Stimulated activated CD8-positive, alpha-beta memory T cell treated with anti-CD3 and anti-CD28 coated beads, Interleukin-7, amount 100 ng/mL, for 1 hour (primary cell): ENCODE results near the gene PCSK2.

Experiments used
- DNase-seq, 2 donors: peaks; one replicate each; pipeline ENCODE4 v3.0.0-alpha.2; 2020; ENCODE audit warnings: low read depth in 2 of 2

The PCSK2 gene

DNA sequence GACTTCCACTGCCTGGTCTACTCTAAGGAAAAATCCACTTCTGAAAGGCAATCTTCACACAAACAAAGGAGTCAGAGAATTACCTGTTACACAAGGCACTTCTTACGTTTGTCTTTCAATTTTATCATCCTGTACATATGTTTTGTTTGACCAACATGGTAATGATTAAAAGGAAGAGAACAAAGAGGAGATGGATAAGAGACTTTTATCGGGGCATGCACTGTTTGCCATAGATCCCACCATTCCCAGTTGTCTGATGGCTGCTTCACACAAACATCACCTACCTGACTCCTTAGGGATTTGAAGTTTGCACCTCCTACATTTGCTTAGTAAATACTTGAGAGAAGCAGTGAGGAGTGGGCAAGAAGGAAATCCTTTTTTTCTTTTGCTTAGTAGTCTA lies 217.3 kb downstream of the PCSK2 start:
- DNase-seq = no peak

DNA sequence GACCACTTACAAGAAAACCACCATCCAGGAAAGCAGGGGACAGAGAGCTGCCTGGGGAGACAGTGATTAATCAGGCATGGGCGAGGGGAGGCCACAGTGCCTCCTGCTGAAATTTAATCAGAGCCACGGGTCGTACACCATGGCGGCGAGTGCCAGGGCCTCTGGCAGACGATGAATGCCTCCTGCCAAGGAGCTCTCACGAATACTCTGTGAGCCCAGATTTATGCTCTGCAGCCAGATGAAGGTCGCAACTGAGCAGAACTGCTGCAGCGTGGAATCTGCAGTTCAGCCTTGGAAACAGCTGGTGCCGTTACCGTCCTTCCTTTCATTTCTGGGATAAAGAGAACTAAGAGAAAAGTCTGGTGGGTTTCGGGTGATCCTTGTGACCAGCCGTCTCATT lies 218.7 kb downstream of the PCSK2 start:
- no peak for DNase-seq

DNA sequence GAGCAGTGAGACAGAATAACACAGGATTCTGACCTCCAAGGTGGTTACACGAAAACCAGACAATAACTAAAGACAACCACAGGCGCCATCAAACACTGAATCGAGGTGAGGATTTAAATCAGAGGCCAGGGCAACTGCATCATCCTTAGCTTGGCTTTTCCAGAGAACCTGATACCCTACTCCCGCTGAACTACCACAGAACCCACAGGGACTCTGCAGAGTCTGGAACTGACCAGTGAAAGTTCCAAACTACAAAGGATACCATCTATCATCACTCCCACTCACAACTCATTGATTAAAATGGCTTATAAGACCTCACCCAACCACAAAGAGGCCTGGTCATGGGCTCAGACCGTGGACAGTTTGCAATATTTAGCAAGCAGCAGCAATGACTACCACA lies 219.3 kb downstream of the PCSK2 start:
- no peak for DNase-seq

GRCh38 chr20:17448071-17448470 lies 221.2 kb downstream of the PCSK2 start:
- no peak for DNase-seq

GRCh38 chr20:17449031-17449430 lies 222.2 kb downstream of the PCSK2 start:
- no peak for DNase-seq

DNA sequence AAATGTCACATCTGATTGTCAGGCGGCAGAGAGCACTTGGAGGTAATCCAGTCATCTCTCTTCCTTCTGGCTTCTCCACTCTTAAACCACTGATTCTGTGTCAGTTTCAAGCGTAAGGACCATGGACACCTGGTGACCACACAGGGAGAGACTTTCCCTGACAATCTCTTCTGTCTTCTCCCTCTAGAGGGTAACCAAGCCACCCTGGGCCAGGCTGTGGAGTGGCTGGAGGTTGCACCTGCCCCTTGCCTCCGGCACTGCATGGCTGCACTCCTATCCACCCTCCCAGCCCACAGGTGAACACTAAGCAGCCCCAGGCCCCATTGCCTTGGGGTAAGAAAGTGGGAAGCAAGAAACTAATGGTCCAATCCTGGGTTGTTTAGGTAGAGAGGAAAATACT lies 225.6 kb downstream of the PCSK2 start:
- no peak for DNase-seq

DNA sequence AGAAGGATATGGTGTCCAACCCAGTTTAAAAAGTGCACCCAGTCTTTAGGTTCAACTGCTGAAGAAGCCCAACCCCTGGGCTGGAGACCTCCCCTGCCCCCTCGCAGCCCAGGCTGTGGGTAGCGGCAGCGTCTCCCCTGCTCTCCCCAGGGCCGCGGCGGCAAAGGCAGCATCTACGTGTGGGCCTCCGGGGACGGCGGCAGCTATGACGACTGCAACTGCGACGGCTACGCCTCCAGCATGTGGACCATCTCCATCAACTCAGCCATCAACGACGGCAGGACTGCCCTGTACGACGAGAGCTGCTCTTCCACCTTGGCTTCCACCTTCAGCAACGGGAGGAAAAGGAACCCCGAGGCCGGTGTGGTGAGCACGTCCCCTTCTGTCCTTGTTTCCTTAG lies 226.8 kb downstream of the PCSK2 start:
- no peak for DNase-seq

DNA sequence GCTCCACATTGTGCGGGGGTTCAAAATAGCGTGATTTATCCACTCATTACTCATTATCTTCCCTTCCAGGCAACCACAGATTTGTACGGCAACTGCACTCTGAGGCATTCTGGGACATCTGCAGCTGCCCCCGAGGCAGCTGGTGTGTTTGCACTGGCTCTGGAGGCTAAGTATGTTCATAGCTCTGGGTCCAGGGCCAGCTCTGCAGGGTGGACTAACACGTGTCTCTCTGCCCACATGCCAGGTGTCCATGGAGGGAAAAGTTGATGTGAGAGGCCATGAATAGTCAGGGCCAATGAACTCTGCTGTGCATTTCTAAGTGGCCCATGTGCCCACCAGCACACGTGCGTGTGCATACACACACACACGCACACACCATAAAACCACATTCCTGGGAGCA lies 229.4 kb downstream of the PCSK2 start:
- DNase-seq = no peak

DNA sequence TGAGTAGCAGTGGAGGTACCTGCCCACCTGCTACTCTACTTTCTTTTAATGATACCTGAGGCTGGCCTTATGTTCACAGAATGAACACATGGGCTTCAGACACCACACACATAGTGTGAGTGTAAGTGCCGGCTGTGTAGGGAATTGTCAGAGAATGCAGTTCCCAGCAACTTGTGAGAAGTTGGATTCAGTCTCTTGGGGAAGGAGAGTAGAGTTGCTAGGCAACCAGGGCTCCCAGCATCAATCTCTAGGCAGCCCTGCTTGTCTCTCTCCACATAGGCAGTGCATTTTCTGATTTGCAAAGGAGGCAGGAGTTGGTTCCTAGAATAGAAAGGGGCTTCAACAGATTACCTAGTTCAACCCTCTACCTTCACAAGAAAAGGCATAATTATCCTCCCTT lies 230.2 kb downstream of the PCSK2 start:
- DNase-seq = no peak

DNA sequence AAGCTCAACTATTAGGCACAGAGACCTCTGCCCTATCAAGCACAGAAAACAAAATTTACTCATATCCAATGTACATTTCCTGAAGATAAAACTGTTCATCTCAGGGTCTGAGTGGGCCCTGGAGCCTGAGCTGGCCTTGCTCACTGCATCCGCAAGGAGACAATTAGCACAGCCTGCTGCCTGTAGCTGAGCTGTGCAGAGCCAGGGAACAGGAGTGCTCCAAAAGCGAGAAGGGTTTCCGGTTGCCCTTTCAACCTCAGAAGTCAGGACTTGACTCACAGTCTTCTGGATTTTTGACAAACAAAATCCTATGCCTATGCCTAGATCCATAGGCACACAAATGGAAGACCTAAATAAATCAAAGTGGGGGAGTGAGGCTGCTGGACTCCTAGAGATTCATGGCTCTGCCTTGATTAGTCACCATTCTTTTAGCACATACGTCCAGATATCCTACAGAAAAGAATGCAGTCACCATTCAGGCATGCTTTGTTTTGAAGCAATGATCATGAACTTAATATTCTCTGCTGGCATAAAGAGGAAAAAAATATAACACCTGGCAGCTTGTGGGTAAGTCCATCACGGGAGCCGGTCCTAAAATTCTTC lies 230.8 kb downstream of the PCSK2 start:
- DNase-seq = no peak

DNA sequence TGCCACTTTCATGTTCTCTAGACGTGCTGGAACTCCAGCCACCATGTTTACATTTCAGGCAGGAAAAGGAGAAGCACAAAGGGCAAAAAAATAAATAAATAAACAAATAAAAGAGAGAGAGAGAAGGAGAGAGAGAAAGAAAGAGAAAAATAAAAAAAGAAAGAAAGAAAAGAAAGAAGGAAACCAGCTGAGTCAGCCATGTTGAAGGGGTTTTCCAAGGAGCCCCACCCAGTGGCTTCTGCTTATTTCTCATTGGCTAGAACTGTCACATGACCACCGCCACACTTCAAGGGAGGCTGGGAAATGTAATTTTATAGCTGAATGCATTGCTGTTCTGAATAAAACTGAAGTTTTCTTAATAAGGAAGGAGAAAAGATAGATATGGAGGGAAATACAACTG lies 233.3 kb downstream of the PCSK2 start:
- no peak for DNase-seq

- no peak for DNase-seq
Observed at GRCh38 chr20:17461941-17462340, 235.1 kb downstream of the PCSK2 start.

DNA sequence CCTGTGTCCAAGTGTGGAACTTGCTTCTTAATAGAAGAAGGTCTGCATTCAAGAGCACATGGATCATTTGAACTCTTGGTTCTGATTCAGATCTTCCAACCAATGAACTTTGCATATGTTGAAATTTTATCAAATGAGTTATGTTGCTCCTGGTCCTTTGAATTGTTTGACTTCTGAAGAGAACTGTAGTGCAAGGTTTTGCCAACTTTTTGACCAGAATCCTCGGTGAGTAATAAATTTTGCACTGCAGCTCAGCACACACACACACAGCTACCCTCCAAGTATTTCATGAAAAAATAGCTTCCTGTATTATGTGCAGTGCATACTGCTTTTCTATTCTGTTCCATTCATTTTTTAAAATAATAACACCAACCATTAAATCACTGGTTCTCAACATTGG lies 236.9 kb downstream of the PCSK2 start:
- DNase-seq = no peak

- DNase-seq = no peak
Observed at GRCh38 chr20:17465236-17465635, 238.4 kb downstream of the PCSK2 start.

- no peak for DNase-seq
Observed at GRCh38 chr20:17466641-17467040, 239.8 kb downstream of the PCSK2 start.

DNA sequence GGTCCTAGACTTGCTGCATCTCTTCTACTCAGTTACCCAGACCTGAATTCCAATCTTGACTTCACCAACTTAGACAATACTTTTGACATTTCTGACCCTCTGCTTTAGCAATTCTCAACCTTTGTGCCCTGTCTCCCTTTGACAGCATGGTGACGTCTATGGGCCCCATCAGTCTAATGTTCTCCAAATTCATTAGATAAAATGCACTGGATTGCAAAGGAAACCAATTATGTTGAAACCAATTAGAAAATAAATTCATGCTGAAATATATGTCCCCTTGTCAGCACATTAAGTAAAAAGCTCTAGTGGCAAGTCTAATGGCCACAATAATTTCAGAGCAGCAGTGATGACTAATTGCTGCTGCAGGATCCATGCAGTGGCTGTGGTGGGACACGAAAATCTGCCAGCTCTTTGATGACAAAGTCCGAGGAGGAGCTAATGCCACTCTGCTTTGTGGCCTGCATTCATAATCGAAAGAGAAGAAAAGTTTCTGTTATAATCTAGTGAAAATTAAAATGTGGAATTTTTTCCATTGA lies 240.3 kb downstream of the PCSK2 start:
- no peak for DNase-seq

- no peak for DNase-seq
Observed at GRCh38 chr20:17468073-17468840, 241.4 kb downstream of the PCSK2 start.

DNA sequence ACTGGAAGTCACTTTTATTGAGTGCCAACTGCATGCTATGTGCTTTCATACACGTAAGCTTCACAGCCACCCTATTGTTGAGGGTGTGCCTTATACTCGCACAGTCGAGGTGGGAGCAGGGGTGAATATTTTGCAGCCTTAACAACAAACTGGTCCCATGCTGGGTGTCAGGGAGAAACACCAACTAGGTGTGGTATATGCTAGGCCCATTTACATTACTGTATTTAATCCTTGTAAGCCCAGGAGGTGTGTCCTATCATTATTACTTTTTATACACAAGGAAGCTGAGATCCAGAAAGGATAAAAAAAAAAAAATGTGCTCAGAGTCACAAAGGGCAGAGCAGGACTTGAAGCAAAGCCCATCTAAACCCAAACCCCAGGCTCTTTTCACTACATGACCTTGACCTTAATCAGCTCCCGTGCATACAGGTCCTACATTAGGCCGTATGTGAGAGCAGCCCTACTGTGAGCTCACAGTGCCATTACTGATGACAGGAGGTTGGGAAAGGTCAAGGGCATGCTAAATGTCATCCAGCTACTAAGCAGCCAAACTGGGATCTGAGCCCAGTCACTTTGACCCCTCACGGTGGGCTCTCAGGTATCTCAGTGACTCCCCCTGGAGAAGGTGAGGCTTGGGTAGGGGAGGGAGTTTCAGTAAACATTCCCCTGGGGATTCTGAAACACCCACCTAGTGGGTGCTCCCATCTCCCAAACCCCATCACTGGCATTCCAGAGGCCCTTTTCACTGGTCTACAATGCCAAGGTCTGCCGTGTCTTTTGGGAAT lies 242.6 kb downstream of the PCSK2 start:
- DNase-seq = no peak

DNA sequence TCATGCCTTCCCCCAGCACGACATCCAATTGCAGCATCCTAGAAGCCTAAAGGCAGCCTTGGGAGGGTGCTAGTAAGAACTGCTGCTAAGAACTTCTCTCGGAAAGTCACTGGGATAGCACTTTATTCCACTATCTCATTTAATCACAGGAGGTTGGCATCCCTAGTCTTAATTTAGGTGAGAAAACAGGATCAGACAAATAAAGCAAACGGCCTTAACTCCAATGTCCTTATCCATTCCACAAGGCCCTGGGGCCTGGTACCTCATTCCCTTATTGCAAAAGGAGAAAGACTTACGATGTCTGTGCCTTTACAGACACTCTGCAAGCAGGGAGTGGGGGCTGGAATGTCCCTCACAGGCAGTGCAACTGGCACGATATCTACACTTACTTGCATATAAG lies 243.7 kb downstream of the PCSK2 start:
- DNase-seq = no peak

DNA sequence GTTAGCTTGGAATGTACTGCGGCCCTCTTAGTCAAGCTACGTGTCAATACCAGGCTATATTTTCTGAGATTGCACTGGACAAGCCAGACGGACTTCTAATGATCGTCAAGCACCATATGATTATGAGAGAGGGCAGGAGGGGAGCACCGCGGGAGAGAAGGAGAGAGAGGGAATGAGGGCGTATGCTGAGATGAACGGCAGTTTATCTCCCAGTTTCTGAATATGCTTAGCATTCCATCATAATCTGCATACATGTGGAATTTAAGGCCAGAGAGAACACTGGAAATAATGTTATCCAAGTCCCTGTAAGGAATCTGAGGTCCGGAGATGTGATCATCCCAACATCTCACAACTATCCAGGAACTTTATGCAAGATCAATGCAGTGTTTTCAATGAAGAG lies 244.1 kb downstream of the PCSK2 start:
- no peak for DNase-seq

DNA sequence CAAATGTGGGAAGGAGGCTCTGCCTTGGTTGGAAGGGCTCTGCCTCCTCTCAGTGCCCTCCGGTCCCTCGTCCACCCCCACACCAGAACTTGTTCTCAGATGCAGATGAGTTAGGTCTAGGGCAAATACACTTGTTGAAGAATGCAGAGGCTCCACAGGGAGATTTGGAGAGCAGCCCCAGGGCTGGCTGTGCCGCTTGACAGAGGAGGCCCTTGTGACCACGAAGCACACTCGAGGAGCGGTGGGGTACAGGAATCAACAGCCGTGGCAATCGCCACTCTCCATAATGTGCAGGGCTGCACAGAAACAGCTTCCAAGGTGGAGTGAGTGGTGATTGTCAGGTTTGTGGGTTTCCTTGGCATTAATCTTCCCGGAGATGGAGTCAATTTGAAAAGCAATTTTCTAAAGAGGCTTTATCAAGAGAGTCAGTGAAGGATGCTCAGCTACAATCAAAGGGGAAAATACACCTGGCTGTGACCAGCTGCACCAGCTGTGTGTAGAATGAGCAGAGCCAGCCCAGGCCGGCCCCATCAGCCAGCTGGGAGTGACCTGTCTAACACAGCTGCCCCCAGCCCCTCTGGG lies 244.9 kb downstream of the PCSK2 start:
- no peak for DNase-seq

- DNase-seq = no peak
Observed at GRCh38 chr20:17473659-17474058, 246.8 kb downstream of the PCSK2 start.
